ENCODE data around the gene HSF2BP.

Gene HSF2BP

DNA sequence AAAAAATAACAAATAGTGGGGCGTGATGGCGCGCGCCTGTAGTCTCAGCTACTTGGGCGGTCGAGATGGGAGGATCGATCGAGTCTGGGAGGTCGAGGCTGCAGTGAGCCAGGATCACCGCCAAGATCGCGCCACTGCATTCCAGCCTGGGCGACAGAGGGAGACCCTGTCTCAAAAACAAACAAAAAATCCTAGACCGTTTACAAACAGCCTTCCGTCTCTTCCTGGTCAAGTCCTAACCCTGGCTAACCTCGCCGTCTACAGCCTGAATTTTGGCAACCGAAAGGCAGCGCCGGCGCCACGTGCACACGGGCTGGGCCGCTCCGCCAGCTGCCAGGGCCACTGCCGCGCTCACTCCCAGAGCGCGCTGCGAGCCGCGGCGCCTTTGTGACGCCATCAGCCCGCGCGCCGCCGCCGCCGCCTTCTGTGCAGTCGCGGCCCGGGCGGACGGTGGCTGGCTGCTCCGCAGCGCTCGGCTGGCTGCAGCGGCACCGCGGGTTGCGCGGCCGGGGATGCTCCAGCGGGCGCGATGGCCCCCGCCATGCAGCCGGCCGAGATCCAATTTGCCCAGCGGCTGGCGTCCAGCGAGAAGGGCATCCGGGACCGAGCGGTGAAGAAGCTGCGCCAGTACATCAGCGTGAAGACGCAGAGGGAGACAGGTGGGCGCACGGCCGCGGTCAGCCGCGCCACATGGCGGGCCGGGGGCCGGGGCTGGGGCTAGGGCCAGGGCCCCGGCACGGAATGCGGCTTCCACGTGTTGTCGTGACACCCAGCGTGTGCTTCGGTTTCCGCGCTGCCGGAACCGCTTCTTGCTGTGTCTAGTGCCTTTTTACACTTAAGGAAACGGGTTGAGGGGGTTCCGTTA, at the start of gene HSF2BP, which contains the start of gene RRP1B:
TSS of gene HSF2BP (minus strand) at position 353 of the 865 bp plus-strand sequence. CDS start 1,392 bp downstream, outside the sequence.
TSS of gene RRP1B (plus strand) at position 425 of the 865 bp plus-strand sequence. CDS start at position 530, 105 bp downstream.
- TF ChIP-seq, protein P1, sequence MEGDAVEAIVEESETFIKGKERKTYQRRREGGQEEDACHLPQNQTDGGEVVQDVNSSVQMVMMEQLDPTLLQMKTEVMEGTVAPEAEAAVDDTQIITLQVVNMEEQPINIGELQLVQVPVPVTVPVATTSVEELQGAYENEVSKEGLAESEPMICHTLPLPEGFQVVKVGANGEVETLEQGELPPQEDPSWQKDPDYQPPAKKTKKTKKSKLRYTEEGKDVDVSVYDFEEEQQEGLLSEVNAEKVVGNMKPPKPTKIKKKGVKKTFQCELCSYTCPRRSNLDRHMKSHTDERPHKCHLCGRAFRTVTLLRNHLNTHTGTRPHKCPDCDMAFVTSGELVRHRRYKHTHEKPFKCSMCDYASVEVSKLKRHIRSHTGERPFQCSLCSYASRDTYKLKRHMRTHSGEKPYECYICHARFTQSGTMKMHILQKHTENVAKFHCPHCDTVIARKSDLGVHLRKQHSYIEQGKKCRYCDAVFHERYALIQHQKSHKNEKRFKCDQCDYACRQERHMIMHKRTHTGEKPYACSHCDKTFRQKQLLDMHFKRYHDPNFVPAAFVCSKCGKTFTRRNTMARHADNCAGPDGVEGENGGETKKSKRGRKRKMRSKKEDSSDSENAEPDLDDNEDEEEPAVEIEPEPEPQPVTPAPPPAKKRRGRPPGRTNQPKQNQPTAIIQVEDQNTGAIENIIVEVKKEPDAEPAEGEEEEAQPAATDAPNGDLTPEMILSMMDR (conservative IDR thresholded peaks at IDR 0.05; ENCODE audit: low read depth) = no peak
- peak; percentile 84 for DNase-seq (ENCODE audit: low spot score)
- POLR2A ChIA-PET (ENCODE audit: low non-redundant PET) = no interaction called here
- H3K27ac ChIP-seq = peak within 1 kb of the TSS; percentile 83
- CTCF ChIA-PET = interaction anchor here (0.7 kb wide), 2 partner anchors 68 to 289 kb away, joined by 3 to 4 read pairs; no protein-coding TSS in a partner anchor

- H3K27ac ChIP-seq = peak overlapping the region; percentile 37; the same call in 1 of the 2 replicates
- TF ChIP-seq, protein P1 (conservative IDR thresholded peaks at IDR 0.05; ENCODE audit: low read depth) = no peak
- DNase-seq (ENCODE audit: low spot score) = no peak
- ChIA-PET CTCF (no interaction called here), POLR2A (ENCODE audit: low non-redundant PET) (no interaction called here)
Measured at GRCh38 chr21:43708745-43709381, 49.6 kb upstream of the HSF2BP start.

- ChIA-PET CTCF (no interaction called here), POLR2A (ENCODE audit: low non-redundant PET) (no interaction called here)
- TF ChIP-seq, protein P1 (conservative IDR thresholded peaks at IDR 0.05; ENCODE audit: low read depth) = no peak
- DNase-seq (ENCODE audit: low spot score) = no peak
- H3K27ac ChIP-seq = peak overlapping the region; percentile 37
Measured at GRCh38 chr21:43707462-43707861, 48.2 kb upstream of the HSF2BP start.

DNA sequence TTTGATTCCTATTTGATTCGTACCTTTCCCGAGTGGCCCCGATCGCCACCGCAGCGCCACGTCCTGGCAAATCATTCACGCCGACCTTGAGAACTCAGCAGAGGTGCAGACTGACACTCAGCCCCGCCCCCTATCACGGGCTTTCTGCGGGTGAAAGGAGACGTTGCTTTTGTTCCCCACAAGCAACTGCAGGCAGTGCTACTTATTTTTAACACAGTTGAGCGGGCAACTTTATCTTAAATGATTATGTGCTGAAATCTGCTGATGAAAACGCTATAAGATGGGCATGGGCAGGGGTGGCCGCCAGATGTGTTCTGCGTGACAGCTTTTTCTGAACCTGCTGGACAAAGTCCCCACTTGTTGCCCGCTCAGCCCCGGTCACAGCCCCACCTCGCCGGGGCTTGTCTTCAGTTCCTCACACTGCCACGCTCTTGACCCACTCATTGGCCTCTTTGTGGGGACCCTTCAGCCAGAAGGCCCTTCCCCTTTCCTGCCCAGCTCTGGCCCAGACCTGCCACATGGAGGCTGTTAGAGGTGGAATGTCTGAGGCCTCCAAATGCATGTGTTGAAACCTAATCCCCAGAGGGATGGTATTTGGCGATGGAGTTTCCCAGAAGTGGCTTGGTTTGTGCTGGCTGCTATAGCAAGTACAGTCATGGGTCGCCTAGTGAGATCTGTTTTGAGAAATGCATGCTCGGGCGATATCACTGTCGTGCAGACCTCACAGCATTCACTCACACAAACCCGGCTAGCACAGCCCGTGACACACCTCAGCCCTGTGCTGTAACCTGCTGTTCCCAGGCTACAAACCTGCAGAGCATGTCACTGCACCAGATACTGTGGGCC, 44.0 kb upstream of the HSF2BP start:
- POLR2A ChIA-PET (ENCODE audit: low non-redundant PET) = no interaction called here
- no peak for DNase-seq (ENCODE audit: low spot score)
- CTCF ChIA-PET = interaction anchor here (0.7 kb wide), 1 partner anchor 496 kb away, joined by 3 read pairs; no protein-coding TSS in a partner anchor
- peak overlapping the region; percentile 54; the same call in 1 of the 2 replicates for H3K27ac ChIP-seq
- TF ChIP-seq, protein P1 (conservative IDR thresholded peaks at IDR 0.05; ENCODE audit: low read depth) = no peak

DNA sequence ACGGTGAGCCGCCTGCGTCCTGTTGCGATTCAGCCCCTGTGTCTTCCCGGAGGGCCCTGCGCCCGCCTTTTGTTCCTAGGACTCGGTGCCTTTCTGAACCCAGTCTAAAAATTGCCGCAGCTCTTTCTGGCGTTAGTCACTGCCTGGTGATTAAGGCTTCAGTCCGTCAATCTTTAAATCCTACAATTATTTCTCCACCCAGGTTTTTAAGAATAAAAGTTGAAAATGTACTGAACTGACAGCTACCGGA, 43.4 kb upstream of the HSF2BP start:
- TF ChIP-seq, protein P1 (conservative IDR thresholded peaks at IDR 0.05; ENCODE audit: low read depth) = no peak
- peak overlapping the region; percentile 54 for H3K27ac ChIP-seq
- DNase-seq (ENCODE audit: low spot score) = peak; percentile 34
- ChIA-PET CTCF (no interaction called here), POLR2A (ENCODE audit: low non-redundant PET) (no interaction called here)
